Lung (tissue), 12 donors: ENCODE results near the gene CD248. TPM values are rescaled to one million over a fixed set of nuclear protein-coding genes. Genes with fewer than 3 reads are reported as not detected.

Experiments used
- ATAC-seq: fragments of 200-7000 bp; cut with Tn5 transposase; one replicate; pipeline ENCODE4 v1.9.1; 2020; ENCODE audit warnings: moderate number of reproducible peaks; ENCODE audit not compliant: insufficient read depth, low FRiP score
- DNase-seq, 3 donors: peaks; one replicate each; pipeline ENCODE4 v3.0.0-alpha.2; 2013 to 2017
- H3K27ac ChIP-seq, 2 donors: one replicate each; pipeline ENCODE4 v1.5.1; 2013; ENCODE audit warnings: mild to moderate bottlenecking in 2 of 2, moderate library complexity in 2 of 2, control low read depth in 1 of 2, inconsistent platforms in 1 of 2, low read depth in 1 of 2, low read length in 1 of 2
- H3K27me3 ChIP-seq, 3 donors: one replicate each; pipeline ENCODE4 v1.5.1; 2013; ENCODE audit warnings: low read length in 2 of 3; ENCODE audit not compliant: control insufficient read depth in 3 of 3, insufficient read depth in 3 of 3
- H3K36me3 ChIP-seq, 4 donors: one replicate each; pipeline ENCODE4 v1.5.1; 2013; ENCODE audit warnings: low read length in 4 of 4, mild to moderate bottlenecking in 1 of 4, moderate library complexity in 1 of 4; ENCODE audit not compliant: control insufficient read depth in 4 of 4, insufficient read depth in 4 of 4
- H3K4me1 ChIP-seq, 5 donors: one replicate each; pipeline ENCODE4 v1.5.1; 2013; ENCODE audit warnings: low read length in 5 of 5, mild to moderate bottlenecking in 2 of 5, moderate library complexity in 1 of 5; ENCODE audit not compliant: control insufficient read depth in 5 of 5, insufficient read depth in 5 of 5
- H3K4me3 ChIP-seq: one replicate; pipeline ENCODE4 v1.5.1; 2013; ENCODE audit warnings: mild to moderate bottlenecking, control low read depth, moderate library complexity
- H3K9ac ChIP-seq, 2 donors: one replicate each; pipeline ENCODE4 v1.5.1; 2013; ENCODE audit warnings: low read length in 2 of 2, control low read depth in 1 of 2; ENCODE audit not compliant: insufficient read depth in 1 of 2
- H3K9me3 ChIP-seq, 4 donors: one replicate each; pipeline ENCODE4 v1.5.1; 2013; ENCODE audit warnings: low read length in 3 of 4, mild to moderate bottlenecking in 1 of 4, moderate library complexity in 1 of 4; ENCODE audit not compliant: control insufficient read depth in 4 of 4, insufficient read depth in 3 of 4
- CTCF ChIP-seq: IDR thresholded peaks from 2 replicates; pipeline ENCODE4 v1.5.1; 2012; ENCODE audit warnings: mild to moderate bottlenecking; ENCODE audit errors: control extremely low read depth, extremely low read depth
- WGBS, 2 donors: extraction: QIAGEN DNeasy Blood & Tissue Kit; methylation state at CpG; one replicate each; pipeline ENCODE4 v1.1.7; 2013; 5-methylcytosine and 5-hydroxymethylcytosine counted together
- polyA plus RNA-seq, 2 donors: library from polyadenylated mRNA; stranded (reverse); fragments of 200-250 nt; gene quantifications; one replicate each; pipeline ENCODE4 v1.2.1, GENCODE V29; 2013
- total RNA-seq, 2 donors: library from RNA; depleted of rRNA in 1 of 2; stranded (reverse); fragments of >200 nt in 1 of 2; gene quantifications; one replicate each; pipeline ENCODE4 v1.2.1, GENCODE V29; 2014 to 2021
- donor health status: control.
- donor health status: control.
- donor health status: Bipolar disorder and iron deficiency.
- donor health status: healthy.
- donor health status: DM: yes; HTN: yes; CAD: no.

The CD248 gene
- total and polyA plus RNA-seq, 4 donors: 9.2 to 53.5 (median 23.0) TPM

- no peak overlapping the region for H3K27ac ChIP-seq
- peaks cover 7 to 28% (median 14%) of the 10 kb centered on the region in 5 donors for H3K4me1 ChIP-seq
- 95% methylated on average over 21 of the region's 21 CpGs for WGBS, 2 donors
- no peak for TF ChIP-seq CTCF
- H3K9ac ChIP-seq: no peak overlapping the region
- ATAC-seq: no peak
- no peak for DNase-seq
- H3K4me3 ChIP-seq: no peak overlapping the region
- H3K9me3 ChIP-seq: no peaks in the 10 kb centered on the region
- H3K36me3 ChIP-seq: peaks cover 0 to 47% (median 14%) of the 10 kb centered on the region in 4 donors
- H3K27me3 ChIP-seq: no peaks in the 10 kb centered on the region
Observed at GRCh38 chr11:66341502-66342126, 24.8 kb upstream of the CD248 start.

GRCh38 chr11:66340596-66341501, 24.0 kb upstream of the CD248 start:
- H3K9me3 ChIP-seq: no peaks in the 10 kb centered on the region
- DNase-seq (no peak), ATAC-seq (no peak)
- no peak for TF ChIP-seq CTCF
- WGBS, 2 donors: 94 to 95% methylated on average over 28 of the region's 28 CpGs
- no peak overlapping the region for H3K9ac ChIP-seq
- peaks cover 0 to 47% (median 14%) of the 10 kb centered on the region in 4 donors for H3K36me3 ChIP-seq
- H3K4me3 ChIP-seq: no peak overlapping the region
- no peak overlapping the region for H3K27ac ChIP-seq
- H3K4me1 ChIP-seq: peaks cover 3 to 28% (median 9%) of the 10 kb centered on the region in 5 donors
- H3K27me3 ChIP-seq: no peaks in the 10 kb centered on the region

GRCh38 chr11:66339686-66340483, 23.0 kb upstream of the CD248 start:
- no peak overlapping the region for H3K4me3 ChIP-seq
- peaks cover 0 to 47% (median 14%) of the 10 kb centered on the region in 4 donors for H3K36me3 ChIP-seq
- no peak overlapping the region for H3K27ac ChIP-seq
- peaks cover 0 to 30% (median 14%) of the 10 kb centered on the region in 5 donors for H3K4me1 ChIP-seq
- DNase-seq: no peak
- WGBS, 2 donors: 82 to 86% methylated on average over 14 of the region's 14 CpGs
- no peak for ATAC-seq
- H3K27me3 ChIP-seq: no peaks in the 10 kb centered on the region
- H3K9ac ChIP-seq: no peak overlapping the region
- H3K9me3 ChIP-seq: no peaks in the 10 kb centered on the region
- TF ChIP-seq CTCF: no peak
